Measurements from ENCODE around the gene MEF2B. TPM values are rescaled to one million over a fixed set of nuclear protein-coding genes. Genes with fewer than 3 reads are reported as not detected.
A peak's percentile ranks its signal among the peaks of the same experiment; 100 is the strongest.
"Not testable (repeated sequence)": the region's sequence is repeated elsewhere in the genome, so short reads cannot be mapped to it uniquely, and the experiment has no call there.

The MEF2B gene
- total and polyA plus RNA-seq, 10 donors = 2.2 to 15.5 (median 3.4) TPM

GRCh38 chr19:19110410-19111135 is 59.5 kb downstream of the MEF2B start:
- Histone ChIP-seq H3K9me3 (no peaks in the 10 kb centered on the region), H3K4me1 (peaks cover 0 to 20% (median 11%) of the 10 kb centered on the region in 6 donors), H3K36me3 (peaks cover 0 to 30% (median 5%) of the 10 kb centered on the region in 6 donors), H3K4me3 (peak overlapping the region in 2 of 8 donors; percentile 15 to 32), H3K27ac (no peak overlapping the region), H3K27me3 (replicated peaks in 1 of 7) (peaks cover 0 to 11% (median 0%) of the 10 kb centered on the region in 7 donors)
- WGBS, 5 donors = 3 to 27% (median 17%) methylated on average over 23 to 66 of the region's 66 CpGs
- TF ChIP-seq CTCF (IDR thresholded peaks at IDR 0.05 in 8 of 11, conservative IDR thresholded peaks at IDR 0.05 in 3 of 11) (peak in 5 of 11 experiments; percentile 32 to 55 (median 52)), POLR2A (IDR thresholded peaks at IDR 0.05) (no peak), POLR2AphosphoS5 (IDR thresholded peaks at IDR 0.05) (peak in 2 of 3 donors; percentile 39 to 65)
- intact Hi-C loops (cut with DNase I; ENCODE audit: low total_unique reads) = no loop called here
- DNase-seq = no peak

- no peak overlapping the region for H3K27ac ChIP-seq
- H3K9me3 ChIP-seq = no peaks in the 10 kb centered on the region
- WGBS, 5 donors = 76 to 89% (median 85%) methylated on average over 9 of the region's 9 CpGs
- peaks cover 0 to 11% (median 0%) of the 10 kb centered on the region in 7 donors for H3K27me3 ChIP-seq (replicated peaks in 1 of 7)
- H3K4me1 ChIP-seq = peaks cover 0 to 20% (median 14%) of the 10 kb centered on the region in 6 donors
- H3K36me3 ChIP-seq = peaks cover 0 to 30% (median 5%) of the 10 kb centered on the region in 6 donors
- intact Hi-C loops (cut with DNase I; ENCODE audit: low total_unique reads) = no loop called here
- no peak overlapping the region for H3K4me3 ChIP-seq
- TF ChIP-seq POLR2A (IDR thresholded peaks at IDR 0.05) = no peak
- no peak for TF ChIP-seq CTCF (IDR thresholded peaks at IDR 0.05 in 8 of 11, conservative IDR thresholded peaks at IDR 0.05 in 3 of 11)
- TF ChIP-seq POLR2AphosphoS5 (IDR thresholded peaks at IDR 0.05) = no peak
- DNase-seq = no peak
Measured at GRCh38 chr19:19109601-19110000, 60.5 kb downstream of the MEF2B start.

- Histone ChIP-seq H3K4me3 (no peak overlapping the region), H3K27me3 (replicated peaks in 1 of 7) (peaks cover 0 to 11% (median 0%) of the 10 kb centered on the region in 7 donors), H3K9me3 (no peaks in the 10 kb centered on the region), H3K27ac (no peak overlapping the region), H3K36me3 (peaks cover 0 to 35% (median 5%) of the 10 kb centered on the region in 6 donors), H3K4me1 (peaks cover 0 to 20% (median 14%) of the 10 kb centered on the region in 6 donors)
- TF ChIP-seq CTCF (IDR thresholded peaks at IDR 0.05 in 8 of 11, conservative IDR thresholded peaks at IDR 0.05 in 3 of 11) = no peak
- intact Hi-C loops (cut with DNase I; ENCODE audit: low total_unique reads) = no loop called here
- WGBS, 5 donors = 86 to 95% (median 89%) methylated on average over 11 of the region's 11 CpGs
- no peak for DNase-seq
Measured at GRCh38 chr19:19107654-19108053, 62.4 kb downstream of the MEF2B start.

- H3K9me3 ChIP-seq; DNase-seq; intact Hi-C loops (cut with DNase I; ENCODE audit: low total_unique reads); H3K4me3 ChIP-seq; H3K27ac ChIP-seq: not testable (repeated sequence)
- H3K36me3 ChIP-seq = peaks cover 0 to 42% (median 5%) of the 10 kb centered on the region in 6 donors
- peaks cover 0 to 11% (median 0%) of the 10 kb centered on the region in 7 donors for H3K27me3 ChIP-seq (replicated peaks in 1 of 7)
- H3K4me1 ChIP-seq = peaks cover 0 to 20% (median 14%) of the 10 kb centered on the region in 6 donors
- WGBS, 5 donors = 94 to 99% (median 98%) methylated on average over 7 of the region's 7 CpGs
Measured at GRCh38 chr19:19106938-19107337, 63.1 kb downstream of the MEF2B start.

All from spleen (tissue), 11 donors.